Measurements from ENCODE around the gene TTC28. TPM values are rescaled to one million over a fixed set of nuclear protein-coding genes. Genes with fewer than 3 reads are reported as not detected.

TTC28 gene
- total and polyA plus RNA-seq, 12 donors: 2.1 to 27.7 (median 20.4) TPM

- H3K9me3 ChIP-seq: no peaks in the 10 kb centered on the region
- no peak for TF ChIP-seq CTCF (IDR thresholded peaks at IDR 0.05)
- DNase-seq (no peak), ATAC-seq (no peak)
- WGBS, 2 donors: 95 to 96% methylated on average over 7 of the region's 7 CpGs
- peaks cover 0 to 97% (median 32%) of the 10 kb centered on the region in 9 donors for H3K36me3 ChIP-seq
- H3K27me3 ChIP-seq: no peaks in the 10 kb centered on the region
- no peak overlapping the region for H3K27ac ChIP-seq
- intact Hi-C loops (cut with DNase I): no loop called here
- no peak overlapping the region for H3K4me3 ChIP-seq
- H3K4me1 ChIP-seq: peaks cover 0 to 1% (median 0%) of the 10 kb centered on the region in 9 donors
Observed at GRCh38 chr22:27996981-27997380, 682.7 kb downstream of the TTC28 start.

GRCh38 chr22:27996529-27996925 lies 683.1 kb downstream of the TTC28 start:
- 95 to 98% methylated on average over 6 of the region's 6 CpGs for WGBS, 2 donors
- no peak for ATAC-seq
- H3K36me3 ChIP-seq: peaks cover 0 to 100% (median 35%) of the 10 kb centered on the region in 9 donors

GRCh38 chr22:27995801-27996528 lies 683.7 kb downstream of the TTC28 start:
- DNase-seq: no peak
- Histone ChIP-seq H3K27ac (no peak overlapping the region), H3K27me3 (no peaks in the 10 kb centered on the region), H3K4me1 (peaks cover 0 to 12% (median 8%) of the 10 kb centered on the region in 9 donors), H3K4me3 (no peak overlapping the region), H3K9me3 (no peaks in the 10 kb centered on the region), H3K36me3 (peaks cover 0 to 95% (median 35%) of the 10 kb centered on the region in 9 donors)
- no peak for ATAC-seq
- TF ChIP-seq CTCF (IDR thresholded peaks at IDR 0.05): no peak
- WGBS, 2 donors: 95 to 99% methylated on average over 25 of the region's 25 CpGs
- intact Hi-C loops (cut with DNase I): no loop called here

More at GRCh38 chr22:27996529-27996925, 683.1 kb downstream of the TTC28 start:
- intact Hi-C loops (cut with DNase I): no loop called here
- DNase-seq: no peak
- Histone ChIP-seq H3K9me3 (no peaks in the 10 kb centered on the region), H3K4me3 (no peak overlapping the region), H3K27ac (no peak overlapping the region), H3K27me3 (no peaks in the 10 kb centered on the region), H3K4me1 (peaks cover 0 to 6% (median 3%) of the 10 kb centered on the region in 9 donors)
- TF ChIP-seq CTCF (IDR thresholded peaks at IDR 0.05): no peak

- 91 to 94% methylated on average over 14 of the region's 14 CpGs for whole genome bisulfite sequencing, 2 donors
- ATAC-seq: no peak
- H3K36me3 ChIP-seq: peaks cover 0 to 93% (median 35%) of the 10 kb centered on the region in 9 donors
Observed at GRCh38 chr22:27994481-27995331, 684.9 kb downstream of the TTC28 start.

More at GRCh38 chr22:27994481-27995331, 684.9 kb downstream of the TTC28 start:
- Histone ChIP-seq H3K4me1 (peaks cover 0 to 22% (median 17%) of the 10 kb centered on the region in 9 donors), H3K4me3 (no peak overlapping the region), H3K9me3 (no peaks in the 10 kb centered on the region), H3K27me3 (no peaks in the 10 kb centered on the region), H3K27ac (no peak overlapping the region)
- no peak for TF ChIP-seq CTCF (IDR thresholded peaks at IDR 0.05)
- intact Hi-C loops (cut with DNase I): loop anchor here in 4 of 10 donors (5.0 kb wide), 2 partner anchors 77 to 107 kb away; partner anchors contain the start of gene PITPNB (in 3 of the 4)
- no peak for DNase-seq
